Measurements from ENCODE around the gene DCK.

Gene DCK

GRCh38 chr4:71065991-71066510 lies 72.6 kb downstream of the DCK start:
- Histone ChIP-seq H3K27me3 (ENCODE audit: control insufficient read depth in 1 of 2, insufficient read depth in 2 of 2, low read length in 2 of 2) (no peaks in the 10 kb centered on the region), H3K4me1 (ENCODE audit: insufficient read depth, low read length) (no peaks in the 10 kb centered on the region)

DNA sequence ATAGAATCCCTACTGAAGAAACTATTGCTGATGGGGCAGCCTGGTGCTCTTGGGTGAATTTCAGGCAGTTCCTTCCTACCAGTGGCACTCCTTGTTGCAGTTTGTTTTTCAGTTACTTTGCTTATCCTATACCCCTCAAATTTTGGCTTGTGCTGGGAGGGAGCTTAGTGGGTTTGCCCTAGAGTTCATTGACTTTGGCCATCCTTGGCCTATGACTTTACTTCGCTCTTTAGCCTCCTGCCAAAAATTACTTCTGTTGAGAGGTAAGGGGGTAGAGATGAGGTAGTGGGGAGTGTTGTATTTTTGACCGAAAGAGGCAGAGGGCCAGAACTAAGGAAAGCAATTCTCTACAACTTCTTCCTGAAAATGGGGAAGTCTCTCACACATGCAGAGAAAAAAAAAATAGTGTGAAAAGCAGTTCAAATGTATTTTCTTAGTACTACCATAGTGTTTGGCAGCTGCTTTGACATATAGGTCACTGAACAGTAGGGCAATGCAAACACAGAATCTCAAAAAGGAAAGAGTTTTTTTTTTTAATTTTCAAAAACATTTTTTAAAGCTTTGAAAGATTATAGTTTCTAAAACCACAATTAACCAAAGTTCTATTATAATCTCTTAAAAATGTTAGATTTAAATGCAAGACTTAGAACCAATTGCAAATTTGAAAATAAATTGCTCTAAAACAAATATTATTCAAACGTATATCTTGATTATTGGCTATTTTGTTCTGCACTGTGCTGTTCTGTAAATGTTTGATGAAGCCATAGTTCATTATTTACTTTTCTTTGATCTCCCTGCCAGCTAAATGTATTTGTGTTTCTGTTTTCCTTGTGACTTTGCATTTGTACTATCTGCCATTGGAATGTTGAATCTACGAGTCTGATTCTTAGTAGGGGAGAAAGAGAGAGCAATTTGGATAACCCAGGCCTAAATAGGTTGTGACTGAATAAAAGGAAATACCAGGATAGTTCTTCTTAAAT lies 73.6 kb downstream of the DCK start:
- Histone ChIP-seq H3K4me1 (ENCODE audit: insufficient read depth, low read length) (no peaks in the 10 kb centered on the region), H3K27ac (ENCODE audit: low read depth, low read length) (no peak overlapping the region), H3K9me3 (ENCODE audit: low read length) (no peaks in the 10 kb centered on the region), H3K27me3 (ENCODE audit: control insufficient read depth in 1 of 2, insufficient read depth in 2 of 2, low read length in 2 of 2) (no peaks in the 10 kb centered on the region), H3K9ac (ENCODE audit: low read length) (no peak overlapping the region), H3K4me3 (ENCODE audit: low read depth in 1 of 2, low read length in 2 of 2) (no peak overlapping the region), H3K36me3 (ENCODE audit: insufficient read depth, low read length) (no peaks in the 10 kb centered on the region)

More at GRCh38 chr4:71065991-71066510, 72.6 kb downstream of the DCK start:
- no peak overlapping the region for H3K27ac ChIP-seq (ENCODE audit: low read depth, low read length)
- H3K36me3 ChIP-seq (ENCODE audit: insufficient read depth, low read length) = no peaks in the 10 kb centered on the region
- H3K9me3 ChIP-seq (ENCODE audit: low read length) = no peaks in the 10 kb centered on the region
- no peak overlapping the region for H3K9ac ChIP-seq (ENCODE audit: low read length)
- H3K4me3 ChIP-seq (ENCODE audit: low read depth in 1 of 2, low read length in 2 of 2) = no peak overlapping the region

DNA sequence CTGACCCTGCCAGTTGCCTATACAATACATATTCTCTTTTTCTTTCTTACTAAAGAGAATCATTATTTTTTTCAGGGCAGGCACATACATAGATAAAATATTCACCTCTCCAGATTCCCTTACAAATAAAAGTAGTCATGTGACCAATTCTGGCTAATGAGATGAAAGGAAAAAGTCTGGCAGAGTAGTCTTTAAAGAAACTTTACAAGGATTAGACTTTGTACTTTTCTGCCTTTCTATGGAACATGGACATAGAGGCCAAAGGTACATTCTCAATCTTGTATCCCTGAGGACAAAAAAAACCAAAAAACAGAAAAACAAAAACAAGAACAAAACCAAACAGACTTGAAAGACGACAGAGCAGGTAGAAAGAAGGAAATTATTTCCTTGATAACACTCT lies 75.6 kb downstream of the DCK start:
- Histone ChIP-seq H3K9me3 (ENCODE audit: low read length) (no peaks in the 10 kb centered on the region), H3K4me3 (ENCODE audit: low read depth in 1 of 2, low read length in 2 of 2) (no peak overlapping the region), H3K9ac (ENCODE audit: low read length) (no peak overlapping the region), H3K4me1 (ENCODE audit: insufficient read depth, low read length) (no peaks in the 10 kb centered on the region), H3K36me3 (ENCODE audit: insufficient read depth, low read length) (no peaks in the 10 kb centered on the region), H3K27ac (ENCODE audit: low read depth, low read length) (no peak overlapping the region), H3K27me3 (ENCODE audit: control insufficient read depth in 1 of 2, insufficient read depth in 2 of 2, low read length in 2 of 2) (no peaks in the 10 kb centered on the region)

DNA sequence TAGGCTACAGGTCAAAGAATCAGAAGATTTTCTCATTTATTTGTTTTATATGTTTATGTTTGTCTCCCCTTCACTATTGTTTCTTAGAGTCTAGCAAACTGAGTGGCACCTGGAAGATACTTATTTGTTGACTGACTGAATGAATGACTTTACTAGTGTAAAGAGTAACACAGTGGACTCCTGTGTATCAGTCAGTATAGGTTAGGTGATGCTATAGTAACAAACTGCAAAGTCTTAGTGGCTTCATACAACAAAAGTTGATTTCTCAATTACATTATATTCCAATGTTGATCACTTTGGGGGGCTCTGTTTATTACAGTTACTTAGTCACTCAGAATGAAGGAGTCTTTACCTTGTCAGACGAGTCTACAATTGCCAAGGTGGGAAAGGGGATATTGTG lies 76.6 kb downstream of the DCK start:
- Histone ChIP-seq H3K4me1 (ENCODE audit: insufficient read depth, low read length) (no peaks in the 10 kb centered on the region), H3K27me3 (ENCODE audit: control insufficient read depth in 1 of 2, insufficient read depth in 2 of 2, low read length in 2 of 2) (no peaks in the 10 kb centered on the region), H3K27ac (ENCODE audit: low read depth, low read length) (no peak overlapping the region), H3K36me3 (ENCODE audit: insufficient read depth, low read length) (no peaks in the 10 kb centered on the region), H3K9me3 (ENCODE audit: low read length) (no peaks in the 10 kb centered on the region), H3K4me3 (ENCODE audit: low read depth in 1 of 2, low read length in 2 of 2) (no peak overlapping the region), H3K9ac (ENCODE audit: low read length) (no peak overlapping the region)

DNA sequence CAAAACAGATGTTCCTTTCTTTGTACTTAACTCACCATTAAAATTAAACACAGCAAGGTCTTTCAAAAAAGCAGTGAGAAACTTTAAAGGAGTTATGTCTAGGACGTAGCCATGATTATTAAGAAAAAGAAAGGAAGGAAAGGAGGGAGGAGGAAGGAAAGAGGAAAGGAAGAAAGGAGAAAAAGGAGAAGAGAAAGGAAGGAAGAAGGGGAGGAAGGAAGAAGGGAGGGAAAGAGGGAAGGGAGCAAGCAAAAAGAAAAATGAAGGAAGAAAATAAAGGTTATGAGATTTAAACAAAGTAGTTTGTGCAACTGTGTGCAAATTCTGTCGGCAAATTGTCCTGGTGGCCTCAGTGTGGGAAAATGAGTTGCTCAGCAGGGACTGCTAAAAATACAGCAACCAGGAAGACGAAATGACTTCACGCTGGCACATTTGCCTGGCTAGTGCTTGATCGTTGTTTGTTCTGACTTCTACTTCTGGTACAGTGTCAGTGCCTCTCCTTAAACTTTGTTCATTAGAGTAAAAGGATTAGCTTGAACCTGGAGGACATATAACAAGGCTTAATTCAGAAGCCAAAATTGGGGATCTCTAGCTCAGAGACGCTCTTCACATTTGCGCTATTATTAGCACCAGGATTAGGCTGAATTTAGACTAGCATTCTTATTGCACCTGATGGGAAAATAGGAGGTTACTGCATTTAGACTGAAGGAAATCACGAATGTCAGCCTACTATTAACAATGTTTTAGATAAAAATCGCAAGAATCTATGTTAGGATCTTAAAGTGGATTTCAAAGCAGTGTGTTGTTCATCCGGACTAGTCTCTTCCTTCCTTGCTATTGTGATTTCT lies 81.2 kb downstream of the DCK start:
- Histone ChIP-seq H3K4me3 (ENCODE audit: low read depth in 1 of 2, low read length in 2 of 2) (no peak overlapping the region), H3K4me1 (ENCODE audit: insufficient read depth, low read length) (no peaks in the 10 kb centered on the region), H3K9ac (ENCODE audit: low read length) (no peak overlapping the region), H3K36me3 (ENCODE audit: insufficient read depth, low read length) (no peaks in the 10 kb centered on the region), H3K27ac (ENCODE audit: low read depth, low read length) (no peak overlapping the region), H3K27me3 (ENCODE audit: control insufficient read depth in 1 of 2, insufficient read depth in 2 of 2, low read length in 2 of 2) (no peaks in the 10 kb centered on the region), H3K9me3 (ENCODE audit: low read length) (no peaks in the 10 kb centered on the region)
